Mesothelial cell of epicardium (in vitro differentiated cells): ENCODE measurements around the gene FYCO1. TPM values are rescaled to one million over a fixed set of nuclear protein-coding genes. Genes with fewer than 3 reads are reported as not detected.

Experiments used
- DNase-seq, 2 experiments: peaks; one replicate each; pipeline ENCODE4 v3.0.0; 2021; ENCODE audit warnings: low spot score in 2 of 2; ENCODE audit not compliant: unreplicated experiment in 2 of 2
- H3K27ac Mint-ChIP-seq: 2 replicates; pipeline ENCODE4 v1.8.0; 2021; ENCODE audit warnings: mixed read lengths
- H3K27me3 Mint-ChIP-seq: 2 replicates; pipeline ENCODE4 v1.8.0; 2021; ENCODE audit warnings: low read depth, mixed read lengths
- H3K36me3 Mint-ChIP-seq: 2 replicates; pipeline ENCODE4 v1.8.0; 2021; ENCODE audit warnings: mixed read lengths
- H3K4me1 Mint-ChIP-seq: 2 replicates; pipeline ENCODE4 v1.8.0; 2021; ENCODE audit warnings: mixed read lengths
- H3K4me3 Mint-ChIP-seq: 2 replicates; pipeline ENCODE4 v1.8.0; 2021; ENCODE audit warnings: mild to moderate bottlenecking, moderate library complexity, mixed read lengths
- H3K9me3 Mint-ChIP-seq: 2 replicates; pipeline ENCODE4 v1.8.0; 2021; ENCODE audit warnings: mixed read lengths
- CTCF ChIP-seq: fragments of 200-600 bp; sonication (generic); IDR thresholded peaks from one replicate; pipeline ENCODE4 v1.5.0; 2021; ENCODE audit warnings: antibody characterized with exemption; ENCODE audit not compliant: unreplicated experiment
- total RNA-seq: library from RNA; stranded (reverse); gene quantifications from 3 replicates; pipeline ENCODE4 v1.2.1, GENCODE V29; 2021

FYCO1 gene
- total RNA-seq, 1 donor from 2014 or later = 23.1 TPM

DNA sequence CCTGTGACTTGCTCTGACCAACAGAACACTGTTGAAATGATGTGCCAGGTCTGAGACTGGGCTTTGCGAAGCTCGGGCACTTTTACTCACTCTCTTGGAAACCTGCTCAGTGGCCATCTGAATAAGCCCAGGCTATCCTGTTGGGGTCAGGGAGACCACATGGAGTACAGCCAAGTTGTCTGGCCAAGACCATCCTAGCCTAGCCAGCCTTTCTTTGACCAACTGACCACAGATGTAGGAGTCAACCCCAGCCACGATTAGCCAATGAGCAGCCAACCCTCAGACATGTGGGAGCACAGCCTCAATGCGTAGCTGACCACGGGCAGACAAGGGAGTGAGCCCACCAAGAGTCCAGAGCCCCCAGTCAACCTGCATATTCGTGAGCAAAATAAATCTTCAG lies 83.2 kb downstream of the FYCO1 start:
- Mint-ChIP-seq H3K27ac (no peak overlapping the region), H3K4me3 (no peak overlapping the region), H3K4me1 (peaks cover 12% of the 10 kb centered on the region), H3K27me3 (no peaks in the 10 kb centered on the region), H3K9me3 (no peaks in the 10 kb centered on the region), H3K36me3 (no peaks in the 10 kb centered on the region)
- DNase-seq = no peak
- no peak for TF ChIP-seq CTCF

DNA sequence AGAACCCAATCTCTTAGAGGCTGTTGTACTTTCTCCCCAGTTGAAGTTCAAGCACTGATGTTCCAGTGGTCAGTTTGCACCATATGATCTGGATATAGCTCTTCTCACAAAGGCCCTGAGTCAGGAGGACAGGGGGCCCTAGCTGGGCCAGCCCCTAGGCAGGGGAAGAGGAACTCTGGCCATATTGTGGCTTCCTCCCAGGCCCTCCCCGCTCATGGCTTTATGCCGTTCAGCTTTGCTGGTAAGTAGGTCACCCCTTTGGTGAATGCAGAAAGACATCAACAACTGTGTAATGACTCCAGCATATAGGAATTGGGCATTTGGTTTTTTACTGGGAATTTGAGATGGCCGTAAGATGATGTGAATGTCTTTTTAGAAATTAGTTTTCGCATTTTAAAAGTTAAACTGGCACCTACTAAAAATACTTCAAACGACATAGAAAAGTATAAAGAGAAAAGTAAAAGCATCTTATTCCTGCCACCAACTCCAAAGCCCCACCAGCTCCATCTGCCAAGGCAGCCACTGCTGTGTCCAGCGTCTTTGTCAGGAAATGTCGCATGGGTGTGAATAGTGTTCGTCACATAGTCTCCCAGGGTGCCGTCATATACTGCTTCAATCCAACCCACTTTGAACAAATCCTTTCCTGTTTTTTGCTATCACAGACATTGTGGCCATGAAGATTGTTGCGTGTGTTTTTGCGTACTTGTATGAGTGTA lies 84.0 kb downstream of the FYCO1 start:
- Mint-ChIP-seq H3K9me3 (no peaks in the 10 kb centered on the region), H3K36me3 (no peaks in the 10 kb centered on the region), H3K4me1 (peaks cover 12% of the 10 kb centered on the region), H3K27me3 (no peaks in the 10 kb centered on the region), H3K27ac (no peak overlapping the region), H3K4me3 (no peak overlapping the region)
- TF ChIP-seq CTCF = no peak
- no peak for DNase-seq

DNA sequence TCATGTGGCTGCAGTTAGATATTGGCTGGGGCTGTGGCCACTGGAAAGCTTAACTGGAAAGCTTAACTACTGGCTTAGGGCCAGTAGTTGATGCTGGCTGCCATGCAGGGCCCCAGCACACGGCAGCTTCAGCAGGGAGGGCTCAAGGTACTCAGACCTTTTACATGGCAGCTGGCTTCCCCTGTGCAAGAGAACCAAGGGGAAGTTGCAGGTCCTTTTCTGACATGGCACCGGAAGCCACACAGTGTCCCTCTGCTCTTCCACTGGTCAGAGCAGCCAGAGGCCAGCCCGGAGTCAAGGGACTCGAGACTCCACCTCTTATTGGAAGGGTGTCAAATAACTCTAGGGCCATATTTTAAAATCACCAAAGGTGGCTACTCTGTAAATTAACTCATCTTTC lies 84.7 kb downstream of the FYCO1 start:
- H3K4me1 Mint-ChIP-seq = peaks cover 9% of the 10 kb centered on the region
- no peak for TF ChIP-seq CTCF
- DNase-seq = no peak
- H3K36me3 Mint-ChIP-seq = no peaks in the 10 kb centered on the region
- no peak overlapping the region for H3K27ac Mint-ChIP-seq
- no peaks in the 10 kb centered on the region for H3K27me3 Mint-ChIP-seq
- no peaks in the 10 kb centered on the region for H3K9me3 Mint-ChIP-seq
- no peak overlapping the region for H3K4me3 Mint-ChIP-seq

GRCh38 chr3:45909542-45909941 lies 86.1 kb downstream of the FYCO1 start:
- H3K27ac Mint-ChIP-seq = no peak overlapping the region
- H3K9me3 Mint-ChIP-seq = no peaks in the 10 kb centered on the region
- H3K4me3 Mint-ChIP-seq = no peak overlapping the region
- no peaks in the 10 kb centered on the region for H3K27me3 Mint-ChIP-seq
- no peaks in the 10 kb centered on the region for H3K36me3 Mint-ChIP-seq
- DNase-seq = no peak
- no peaks in the 10 kb centered on the region for H3K4me1 Mint-ChIP-seq
- TF ChIP-seq CTCF = no peak

DNA sequence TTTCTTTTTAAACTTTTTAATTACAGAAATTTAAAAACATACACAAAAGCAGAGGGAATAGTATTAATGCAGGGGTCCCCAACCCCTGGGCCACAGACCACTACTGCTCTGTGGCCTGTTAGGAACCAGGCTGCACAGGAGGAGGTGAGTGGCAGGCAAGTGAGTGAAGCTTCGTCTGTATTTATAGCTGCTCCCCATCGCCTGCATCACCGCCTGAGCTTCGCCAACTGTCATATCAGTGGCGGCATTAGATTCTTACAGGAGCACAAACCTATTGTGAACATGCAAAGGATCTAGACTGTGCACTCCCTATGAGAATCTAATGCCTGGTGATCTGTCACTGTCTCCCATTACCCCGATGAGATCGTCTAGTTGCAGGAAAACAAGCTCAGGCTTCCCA lies 86.9 kb downstream of the FYCO1 start:
- no peaks in the 10 kb centered on the region for H3K27me3 Mint-ChIP-seq
- no peak overlapping the region for H3K27ac Mint-ChIP-seq
- no peaks in the 10 kb centered on the region for H3K4me1 Mint-ChIP-seq
- H3K36me3 Mint-ChIP-seq = no peaks in the 10 kb centered on the region
- no peak overlapping the region for H3K4me3 Mint-ChIP-seq
- no peak for TF ChIP-seq CTCF
- DNase-seq = no peak
- H3K9me3 Mint-ChIP-seq = no peaks in the 10 kb centered on the region
